CD4-positive, alpha-beta T cell treated with Interleukin-17A for 4 hours (primary cell): ENCODE results near the gene CABP7.
A peak's percentile ranks its signal among the peaks of the same experiment; 100 is the strongest.
"Not testable (repeated sequence)": the region's sequence is repeated elsewhere in the genome, so short reads cannot be mapped to it uniquely, and the experiment has no call there.

Source experiments
- DNase-seq: peaks from one replicate; pipeline ENCODE4 v3.0.0-alpha.2; 2020; ENCODE audit warnings: mixed read lengths

Gene CABP7

GRCh38 chr22:29750559-29751538 lies 31.0 kb downstream of the CABP7 start:
- DNase-seq: peak; percentile 14

- no peak for DNase-seq
Measured at GRCh38 chr22:29751669-29752068, 31.9 kb downstream of the CABP7 start.

GRCh38 chr22:29753808-29754657 lies 34.2 kb downstream of the CABP7 start:
- DNase-seq: no peak

GRCh38 chr22:29754658-29755395 lies 35.0 kb downstream of the CABP7 start:
- DNase-seq: not testable (repeated sequence)

GRCh38 chr22:29755889-29756288 lies 36.1 kb downstream of the CABP7 start:
- DNase-seq: no peak

- DNase-seq: no peak
Measured at GRCh38 chr22:29756341-29756740, 36.5 kb downstream of the CABP7 start.

- DNase-seq: no peak
Measured at GRCh38 chr22:29757096-29757495, 37.3 kb downstream of the CABP7 start.

GRCh38 chr22:29758068-29758622 lies 38.3 kb downstream of the CABP7 start:
- DNase-seq: no peak

GRCh38 chr22:29758959-29759358 lies 39.2 kb downstream of the CABP7 start:
- no peak for DNase-seq

GRCh38 chr22:29762263-29762662 lies 42.5 kb downstream of the CABP7 start:
- DNase-seq: no peak

- peak; percentile 5 for DNase-seq
Measured at GRCh38 chr22:29765905-29766631, 46.3 kb downstream of the CABP7 start.

GRCh38 chr22:29766632-29767170 lies 46.9 kb downstream of the CABP7 start, which contains the start of gene ZMAT5:
TSS of gene ZMAT5 (minus strand) at chr22:29767007. CDS start at chr22:29748544, 18,463 bp downstream.
- peak; percentile 93 for DNase-seq

GRCh38 chr22:29767171-29768051 lies 47.6 kb downstream of the CABP7 start, which contains the start of gene UQCR10:
TSS of gene UQCR10 (plus strand) at chr22:29767369. CDS start at chr22:29767399, 30 bp downstream.
- peak; percentile 95 for DNase-seq

- DNase-seq: no peak
Measured at GRCh38 chr22:29768052-29768693, 48.4 kb downstream of the CABP7 start.

GRCh38 chr22:29769723-29770321 lies 50.0 kb downstream of the CABP7 start:
- no peak for DNase-seq

- DNase-seq: no peak
Measured at GRCh38 chr22:29772170-29772641, 52.4 kb downstream of the CABP7 start.

- no peak for DNase-seq
Measured at GRCh38 chr22:29773233-29773632, 53.4 kb downstream of the CABP7 start.

GRCh38 chr22:29780220-29780619 lies 60.4 kb downstream of the CABP7 start:
- DNase-seq: no peak
